Skin of body (tissue), 2 donors: ENCODE data around the gene LEMD3. TPM values are rescaled to one million over a fixed set of nuclear protein-coding genes. Genes with fewer than 3 reads are reported as not detected.

Experiments
- DNase-seq: peaks from one replicate; lab custom pipeline; 2025; lab: John Stamatoyannopoulos, UW
- total RNA-seq: library from RNA; depleted of rRNA; stranded (reverse); fragments of >200 nt; gene quantifications from one replicate; pipeline ENCODE4 v1.2.3, GENCODE V29; 2014

LEMD3 gene
- total RNA-seq, result 37.9 TPM

DNA sequence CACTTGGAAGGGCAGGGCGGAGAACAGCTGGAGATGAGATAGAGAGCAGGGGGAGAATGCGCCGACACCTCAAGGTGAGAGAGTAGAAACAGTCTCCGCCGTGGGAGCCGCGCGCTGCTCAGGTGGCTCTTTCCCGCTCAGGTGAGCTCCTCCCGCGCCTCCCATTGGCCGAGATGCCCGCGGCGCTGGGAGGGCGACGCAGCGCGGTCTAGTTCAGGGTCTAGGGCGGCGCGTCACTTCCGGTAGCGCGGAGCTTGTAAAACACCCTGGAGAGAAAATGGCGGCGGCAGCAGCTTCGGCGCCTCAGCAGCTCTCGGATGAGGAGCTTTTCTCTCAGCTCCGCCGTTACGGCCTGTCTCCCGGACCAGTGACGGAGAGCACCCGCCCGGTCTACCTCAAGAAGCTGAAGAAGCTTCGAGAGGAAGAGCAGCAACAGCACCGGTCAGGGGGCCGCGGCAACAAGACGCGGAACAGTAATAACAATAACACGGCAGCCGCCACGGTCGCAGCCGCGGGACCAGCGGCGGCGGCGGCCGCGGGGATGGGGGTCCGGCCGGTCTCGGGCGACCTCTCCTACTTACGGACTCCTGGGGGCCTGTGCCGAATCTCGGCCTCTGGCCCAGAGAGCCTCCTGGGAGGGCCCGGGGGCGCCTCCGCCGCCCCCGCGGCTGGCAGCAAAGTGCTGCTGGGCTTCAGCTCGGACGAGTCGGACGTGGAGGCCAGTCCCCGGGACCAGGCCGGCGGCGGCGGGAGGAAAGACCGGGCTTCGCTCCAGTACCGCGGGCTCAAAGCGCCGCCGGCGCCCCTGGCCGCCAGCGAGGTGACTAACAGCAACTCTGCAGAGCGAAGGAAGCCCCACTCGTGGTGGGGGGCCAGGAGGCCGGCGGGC lies at the start of gene LEMD3:
Gene LEMD3 (plus strand): TSS at position 264 of the 889 bp plus-strand sequence. CDS start 14 bp downstream, at position 278.
- DNase-seq, result peak; percentile 86

DNA sequence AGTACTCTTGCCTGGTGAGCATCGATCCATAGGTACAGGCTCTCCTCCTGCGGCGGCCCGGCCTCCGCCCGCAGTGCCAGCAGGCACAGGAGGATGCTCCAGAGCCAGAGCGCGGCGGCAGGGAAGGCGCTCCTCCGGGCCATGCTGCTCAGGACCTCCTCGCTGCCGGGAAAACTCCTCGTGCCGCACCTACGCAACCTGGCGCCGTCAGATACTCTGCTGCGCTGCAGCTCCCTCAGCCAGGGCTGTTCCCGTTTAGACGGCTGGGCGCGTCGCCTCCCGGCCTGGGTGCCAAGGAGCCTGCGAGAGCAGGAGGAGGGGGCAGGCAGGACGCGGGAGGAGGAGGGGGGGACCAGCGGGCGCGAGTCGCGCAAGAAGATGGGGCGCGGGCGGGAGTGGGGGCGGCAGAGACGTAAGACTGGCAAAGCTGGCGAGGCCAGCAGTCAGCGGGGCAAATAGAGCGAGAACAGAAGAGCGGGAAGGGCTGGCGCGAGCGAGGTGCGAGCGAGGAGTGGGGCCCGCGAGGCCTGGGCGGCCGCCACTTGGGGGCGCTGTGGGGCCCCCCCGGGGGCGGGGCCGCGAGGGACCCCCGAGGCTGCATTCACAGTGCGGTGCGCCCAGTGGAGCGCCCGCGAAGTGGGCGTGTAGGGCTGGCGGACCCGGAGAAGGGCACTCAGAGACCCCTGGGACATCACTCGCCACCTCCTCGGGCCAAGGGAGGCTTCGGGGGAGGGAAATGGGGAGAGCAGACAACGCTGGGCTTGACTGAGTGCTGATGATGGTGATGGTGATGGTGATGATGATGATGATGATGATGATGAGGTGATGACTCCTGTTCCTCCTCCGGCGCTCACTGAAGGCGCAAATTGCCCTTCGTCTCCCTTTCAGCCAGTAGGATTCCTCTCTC lies 48.1 kb upstream of the LEMD3 start, which contains the start of gene WIF1:
Gene WIF1 (minus strand): TSS at position 257 of the 907 bp plus-strand sequence. CDS start 114 bp downstream, at position 143.
- DNase-seq, result no peak

DNA sequence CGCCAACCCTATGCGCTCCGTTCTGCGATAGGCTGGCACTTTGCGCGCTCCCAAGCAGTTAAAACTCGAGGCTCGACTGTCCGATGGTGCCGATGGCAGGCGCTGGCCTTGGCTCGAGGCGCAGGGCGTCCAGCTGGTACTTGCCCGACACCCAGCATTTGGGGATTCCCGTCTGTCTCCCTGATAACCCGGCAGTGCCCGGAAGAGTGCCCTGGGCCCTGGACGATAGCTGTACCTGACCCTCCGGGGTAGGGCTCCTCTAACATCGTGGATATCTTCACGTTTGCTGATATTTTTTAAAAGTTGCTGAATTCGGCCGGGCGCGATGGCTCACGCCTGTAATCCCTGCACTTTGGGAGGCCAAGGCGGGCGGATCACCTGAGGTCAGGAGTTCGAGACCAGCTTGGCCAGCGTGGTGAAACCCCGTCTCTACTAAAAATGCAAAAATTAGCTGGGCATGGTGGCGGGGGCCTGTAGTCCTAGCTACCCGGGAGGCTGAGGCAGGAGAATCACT lies 47.4 kb upstream of the LEMD3 start:
- DNase-seq, result no peak

DNA sequence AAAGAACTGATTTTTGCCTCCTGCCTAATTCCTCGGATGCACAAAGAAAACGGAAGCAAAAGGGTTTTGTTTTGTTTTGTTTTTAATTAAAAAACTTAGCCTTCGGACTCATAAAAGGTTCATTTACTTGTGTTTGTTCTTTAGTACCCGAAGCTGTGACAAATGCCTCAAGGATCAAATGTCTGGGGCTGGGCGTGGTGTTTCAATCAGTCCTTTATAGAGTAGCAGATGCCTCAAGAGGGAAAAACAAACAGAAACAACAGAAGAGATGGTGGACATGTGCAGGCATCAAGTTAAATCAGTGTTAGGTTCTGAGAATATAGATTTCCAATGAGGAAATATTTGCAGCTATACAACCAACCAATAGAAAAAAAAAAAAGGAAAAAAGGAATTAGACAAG lies 46.7 kb upstream of the LEMD3 start:
- DNase-seq, result no peak

DNA sequence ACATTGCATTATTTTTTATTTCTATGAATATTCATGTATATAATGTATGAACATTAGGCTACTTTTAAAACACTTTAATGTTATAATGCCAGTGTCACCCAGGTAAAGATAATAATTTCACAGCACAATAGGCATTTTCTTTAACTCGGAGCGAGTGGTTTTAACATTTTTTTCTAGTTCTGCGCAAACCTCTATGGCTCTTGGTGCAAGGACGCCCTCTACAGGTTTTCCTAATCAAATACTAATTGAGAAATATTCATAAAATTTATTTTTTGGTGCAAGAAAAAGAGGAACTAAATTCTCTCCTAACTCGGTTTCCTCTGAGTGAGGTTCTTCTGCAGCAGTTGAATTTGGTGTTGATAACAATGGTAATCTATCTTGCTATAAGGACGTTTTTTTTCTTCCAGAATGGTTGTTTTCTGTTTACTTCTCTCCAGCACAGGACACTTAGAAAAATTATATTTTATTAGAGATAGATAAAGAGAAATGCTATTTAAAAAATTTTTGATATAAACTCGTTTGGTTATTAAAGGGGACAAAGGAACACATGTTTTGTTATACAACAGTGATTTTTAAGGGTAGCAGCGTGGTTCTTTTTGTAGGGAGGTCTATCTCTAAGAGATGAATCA lies 45.8 kb upstream of the LEMD3 start:
- DNase-seq, result peak; percentile 39

DNA sequence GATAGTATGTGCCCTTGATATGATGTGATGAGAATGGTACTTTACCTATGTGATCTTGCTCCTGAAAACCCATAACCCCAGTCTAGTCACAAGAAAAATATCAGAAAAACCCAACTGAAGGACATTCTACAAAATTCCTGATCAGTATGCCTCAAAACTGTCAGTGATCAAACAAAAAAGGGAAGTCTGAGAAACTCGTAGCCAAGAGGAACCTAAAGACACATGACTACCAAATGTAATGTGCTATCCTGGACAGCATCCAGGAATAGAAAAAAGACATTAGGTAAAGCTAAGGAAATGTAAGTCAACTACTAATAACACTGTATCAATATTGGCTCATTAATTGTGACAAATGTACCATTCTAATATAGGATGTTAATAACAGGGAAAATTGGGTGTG lies 44.1 kb upstream of the LEMD3 start:
- DNase-seq, result no peak

DNA sequence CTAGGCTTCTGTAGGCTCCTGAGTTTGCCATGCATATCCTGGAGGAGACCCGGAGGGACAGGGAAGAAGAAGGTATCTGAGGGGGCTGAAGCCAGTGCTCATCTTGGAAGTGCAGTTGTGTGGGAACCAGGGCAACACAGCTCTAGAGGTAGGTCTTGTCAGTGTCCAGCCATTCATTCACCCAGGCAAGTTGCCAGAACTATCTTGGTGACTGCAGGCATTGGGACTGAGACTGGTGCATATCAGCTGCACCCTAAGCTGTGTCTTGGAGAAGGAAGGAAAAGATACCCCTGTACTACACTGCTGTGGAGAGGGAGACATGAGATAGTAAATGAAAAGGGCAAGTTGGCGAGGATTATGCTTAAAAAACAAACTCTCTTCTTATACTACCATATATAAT lies 43.4 kb upstream of the LEMD3 start:
- DNase-seq, result no peak

DNA sequence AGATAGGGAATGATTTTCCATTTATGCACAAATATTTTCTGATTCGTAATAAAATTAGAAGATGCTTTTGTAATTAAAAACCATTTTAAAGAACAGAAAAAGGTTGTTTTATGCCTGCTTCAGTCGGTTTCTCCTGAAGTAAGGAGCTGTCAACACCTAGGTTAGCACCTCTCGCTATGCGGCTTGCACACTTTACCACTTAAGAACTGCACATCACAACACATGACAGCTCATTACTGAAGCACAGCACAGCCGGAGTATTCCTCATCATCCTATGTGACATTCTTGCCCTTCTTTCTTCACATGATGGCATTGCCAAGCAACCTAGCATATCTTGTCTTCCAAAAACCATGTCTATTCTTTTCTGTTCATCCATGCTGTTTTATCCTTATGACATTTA lies 42.9 kb upstream of the LEMD3 start:
- DNase-seq, result no peak

DNA sequence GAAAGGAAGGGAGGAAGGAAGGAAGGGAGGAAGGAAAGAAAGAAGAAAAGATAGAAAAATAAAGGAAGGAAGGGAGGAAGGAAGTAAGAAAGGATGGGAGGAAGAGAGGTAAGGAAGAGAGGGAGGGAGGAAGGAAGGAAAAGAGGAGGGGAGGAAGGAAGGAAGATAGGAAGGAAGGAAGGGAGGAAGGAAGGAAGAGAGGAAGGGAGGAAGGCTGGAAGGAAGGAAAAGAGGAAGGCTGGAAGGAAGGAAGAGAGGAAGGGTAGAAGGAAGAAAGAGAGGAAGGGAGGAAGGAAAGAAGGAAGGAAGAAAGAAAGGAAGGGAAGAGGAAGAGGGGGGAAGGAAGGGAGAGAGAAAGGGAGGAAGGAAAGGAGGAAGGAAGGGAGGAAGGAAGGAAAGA lies 35.5 kb upstream of the LEMD3 start:
- DNase-seq, result no peak

DNA sequence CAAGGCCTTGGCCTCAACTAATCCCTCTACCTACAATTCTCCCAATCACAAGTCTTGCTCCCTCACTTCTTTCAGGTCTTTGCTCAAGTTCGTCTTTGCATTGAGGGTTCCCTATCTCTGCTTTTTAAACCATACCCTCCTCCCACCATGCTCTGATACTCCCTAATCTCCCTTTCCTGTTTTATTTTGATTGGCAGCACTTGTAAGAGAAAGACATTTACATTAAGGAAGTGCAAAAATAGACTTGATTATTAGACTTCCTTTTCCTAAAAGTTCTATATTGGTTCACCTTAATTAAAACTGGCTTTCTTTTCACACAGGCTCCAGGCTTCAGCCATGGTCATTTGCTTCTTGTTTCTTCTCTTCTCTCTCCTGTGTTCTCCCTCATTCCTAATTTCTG lies 30.0 kb upstream of the LEMD3 start:
- no peak for DNase-seq

DNA sequence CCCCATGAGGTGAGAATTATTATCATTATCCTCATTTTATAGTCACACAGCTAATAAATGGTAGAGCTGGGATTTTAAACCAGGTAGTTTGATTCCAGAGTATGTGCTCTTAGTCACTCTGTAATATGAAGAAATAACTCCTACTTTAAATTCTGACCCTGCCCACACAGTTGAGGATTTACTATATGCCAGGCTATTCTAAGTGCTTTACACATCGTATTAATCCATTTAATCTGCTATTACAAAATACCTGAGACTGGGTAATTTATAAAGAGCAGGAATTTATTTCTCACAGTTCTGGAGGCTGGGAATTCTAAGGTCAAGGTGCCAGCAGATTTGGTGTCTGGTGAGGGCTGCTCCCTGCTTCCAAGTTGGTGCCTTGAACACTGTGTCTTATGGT lies 28.6 kb upstream of the LEMD3 start:
- DNase-seq, result no peak

DNA sequence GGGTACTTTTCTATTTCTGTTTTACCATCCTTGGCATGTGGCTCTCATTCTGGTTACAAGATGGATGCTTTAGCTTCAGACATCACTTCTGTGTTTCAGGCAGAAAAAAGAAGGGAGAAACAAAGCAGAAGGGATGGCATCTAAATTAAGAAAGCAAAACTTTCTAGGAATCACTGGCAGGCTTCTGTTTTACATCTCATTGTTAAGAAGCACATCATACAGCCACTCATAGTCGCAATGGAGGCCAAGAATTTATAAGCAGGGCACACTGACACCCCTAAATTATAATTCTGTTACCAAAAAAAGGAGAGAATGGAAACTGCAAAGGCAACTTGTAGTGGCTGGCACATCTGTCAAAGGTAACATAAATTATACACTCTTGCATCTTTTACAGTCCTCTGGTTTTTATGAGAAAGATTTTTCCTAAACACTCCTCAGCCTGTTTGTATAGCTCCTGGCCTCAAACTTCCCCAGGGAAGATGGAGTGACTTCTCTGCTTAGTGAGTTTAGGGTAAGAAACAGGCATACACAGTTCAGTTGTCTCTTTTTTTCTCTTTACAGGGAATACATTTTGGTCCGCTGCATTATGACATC lies 22.0 kb upstream of the LEMD3 start:
- no peak for DNase-seq

DNA sequence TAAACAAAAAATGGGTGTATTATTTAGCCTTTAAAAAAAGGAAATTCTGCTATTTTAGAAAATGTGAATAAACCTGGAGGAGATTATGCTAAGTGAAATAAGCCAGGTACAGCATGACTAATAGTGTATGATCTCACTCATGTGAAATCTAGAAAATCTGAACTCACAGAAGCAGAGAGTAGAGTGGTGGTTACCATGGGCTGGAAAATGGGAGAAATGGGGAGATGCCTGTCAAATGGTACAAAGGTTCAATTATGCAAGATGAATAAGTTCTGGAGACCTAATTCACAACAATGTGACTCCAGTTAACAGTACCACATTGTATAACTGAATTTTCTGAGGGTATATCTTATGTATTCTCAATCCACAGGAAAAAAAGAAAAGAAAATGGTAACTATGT lies 17.4 kb upstream of the LEMD3 start:
- DNase-seq, result no peak

DNA sequence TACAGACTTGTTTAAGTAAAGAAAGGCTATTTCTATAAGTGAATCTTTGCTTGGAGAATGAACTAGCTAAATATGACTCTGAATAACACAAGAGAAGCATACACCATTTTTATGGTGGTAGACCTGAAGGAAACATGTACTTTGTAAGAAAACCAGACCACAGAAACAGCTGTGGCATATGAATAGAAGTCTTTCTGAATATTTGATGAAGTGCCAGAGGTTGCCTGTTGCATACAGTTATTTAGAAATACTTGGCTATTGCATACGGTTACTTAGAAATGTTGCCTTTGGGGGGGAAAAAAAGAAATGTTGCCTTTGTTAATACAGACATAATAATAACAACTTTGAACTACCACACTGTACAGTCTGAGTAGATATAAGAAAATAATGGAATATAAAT lies 16.8 kb upstream of the LEMD3 start:
- no peak for DNase-seq

DNA sequence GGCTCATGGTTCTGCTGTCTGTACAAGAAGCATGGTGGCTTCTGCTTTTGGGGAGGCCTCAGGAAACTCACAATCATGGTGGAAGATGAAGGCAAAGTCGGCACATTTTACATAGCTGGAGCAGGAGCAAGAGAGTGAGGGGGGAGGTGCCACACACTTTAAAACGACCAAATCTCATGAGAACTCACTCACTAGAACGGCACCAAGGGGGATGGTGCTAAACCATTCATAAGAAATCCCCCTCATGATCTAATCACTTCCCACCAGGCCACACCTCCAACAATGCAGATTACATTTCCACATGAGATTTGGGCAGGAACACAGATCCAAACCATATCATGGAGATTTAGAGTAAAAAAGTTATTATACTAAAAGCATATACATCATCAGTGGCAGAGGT lies 13.6 kb upstream of the LEMD3 start:
- no peak for DNase-seq

DNA sequence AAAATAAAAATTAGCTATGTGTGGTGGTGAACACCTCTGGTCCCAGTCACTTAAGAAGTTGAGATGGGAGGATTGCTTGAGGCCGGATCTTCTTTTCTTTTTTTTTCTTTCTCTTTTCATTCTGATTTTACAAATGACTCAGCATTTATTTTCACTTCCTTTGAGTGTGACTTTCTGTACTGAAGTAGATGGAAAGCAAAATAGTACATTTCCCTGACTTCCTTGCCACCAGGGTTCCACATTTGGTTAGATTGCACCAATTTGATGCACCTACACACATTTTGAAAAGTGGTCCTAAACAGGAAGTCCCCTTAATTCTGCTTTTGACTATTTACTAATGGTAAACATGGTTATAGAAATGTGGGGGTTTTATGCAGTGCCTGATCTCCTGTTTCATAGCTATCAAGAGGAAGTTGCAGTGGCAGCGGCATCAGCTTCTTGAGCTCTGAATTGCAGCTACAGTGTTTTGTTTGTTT lies 13.0 kb upstream of the LEMD3 start:
- DNase-seq, result no peak

DNA sequence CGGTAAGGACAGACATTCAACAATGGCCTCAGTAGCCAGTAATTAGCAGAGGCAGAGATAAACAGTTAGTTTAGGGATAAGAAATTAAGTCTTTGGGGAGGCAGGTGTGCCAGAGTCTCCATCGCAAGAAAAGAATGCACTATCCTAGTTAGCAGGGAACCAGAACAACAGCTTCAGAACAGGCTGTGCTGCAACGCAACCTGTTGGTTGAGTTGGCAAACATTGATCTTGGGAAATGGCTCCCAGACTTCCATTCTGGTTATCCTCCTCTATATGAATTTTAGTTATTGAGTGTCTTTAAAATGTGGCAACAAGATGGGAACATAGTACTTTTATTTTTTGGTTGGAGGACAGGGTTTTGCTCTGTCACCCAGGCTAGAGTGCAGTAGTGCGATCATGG lies 12.3 kb upstream of the LEMD3 start:
- no peak for DNase-seq

DNA sequence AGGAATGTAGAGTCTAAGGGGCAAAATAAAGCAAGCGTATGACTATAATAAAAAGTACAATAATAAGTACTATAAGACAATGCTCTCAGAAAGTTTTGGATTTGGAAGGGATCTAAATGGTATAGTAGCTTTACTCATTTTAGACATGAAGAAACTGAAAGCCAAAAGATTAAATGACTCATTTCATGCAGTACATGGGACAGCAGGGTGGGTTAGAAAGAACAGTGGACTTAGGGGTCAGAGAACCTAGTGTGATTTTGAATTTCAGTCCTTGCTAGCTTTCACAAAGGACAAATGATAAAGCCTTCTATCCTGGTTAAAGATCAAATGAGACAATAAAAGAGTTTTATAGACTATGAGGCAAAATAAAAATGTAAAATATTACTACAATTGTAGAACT lies 6.8 kb upstream of the LEMD3 start:
- DNase-seq, result no peak

DNA sequence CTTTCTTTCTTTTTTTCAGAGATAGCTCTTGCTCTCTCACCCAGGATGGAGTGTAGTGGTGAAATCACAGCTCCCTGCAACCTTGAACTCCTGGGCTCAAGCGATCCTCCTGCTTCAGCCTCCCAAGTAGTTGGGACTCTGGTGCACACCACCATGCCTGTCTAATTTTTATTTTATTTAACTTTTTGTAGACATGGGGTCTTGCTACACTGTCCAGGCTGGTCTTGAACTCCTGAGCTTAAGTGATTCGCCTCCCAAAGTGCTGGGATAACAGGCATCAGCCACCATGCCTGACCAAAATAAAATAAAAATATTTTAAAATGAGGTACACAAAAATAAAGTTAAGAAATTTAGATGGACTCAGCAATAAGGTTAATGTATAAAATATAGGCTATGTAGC lies 5.1 kb upstream of the LEMD3 start:
- no peak for DNase-seq

DNA sequence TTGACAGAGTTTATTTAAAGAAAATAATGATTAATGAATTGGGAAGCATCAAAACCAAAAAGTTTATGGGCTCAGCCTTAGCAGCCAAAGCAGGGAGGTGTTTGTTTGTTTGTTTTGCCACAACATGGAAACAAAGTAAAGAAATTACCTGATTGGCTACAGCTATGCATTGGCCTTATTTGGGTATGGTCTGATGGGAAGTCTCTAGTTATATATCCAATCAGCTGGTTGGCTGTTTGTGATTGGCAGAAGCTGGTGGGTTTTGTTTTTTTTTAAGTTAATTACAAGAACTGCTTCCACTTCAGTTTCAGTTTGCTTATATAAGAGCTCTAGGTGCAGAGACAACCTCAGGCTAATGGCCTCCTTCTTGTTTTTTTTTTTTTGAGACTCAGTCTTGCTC lies 4.6 kb upstream of the LEMD3 start:
- no peak for DNase-seq

DNA sequence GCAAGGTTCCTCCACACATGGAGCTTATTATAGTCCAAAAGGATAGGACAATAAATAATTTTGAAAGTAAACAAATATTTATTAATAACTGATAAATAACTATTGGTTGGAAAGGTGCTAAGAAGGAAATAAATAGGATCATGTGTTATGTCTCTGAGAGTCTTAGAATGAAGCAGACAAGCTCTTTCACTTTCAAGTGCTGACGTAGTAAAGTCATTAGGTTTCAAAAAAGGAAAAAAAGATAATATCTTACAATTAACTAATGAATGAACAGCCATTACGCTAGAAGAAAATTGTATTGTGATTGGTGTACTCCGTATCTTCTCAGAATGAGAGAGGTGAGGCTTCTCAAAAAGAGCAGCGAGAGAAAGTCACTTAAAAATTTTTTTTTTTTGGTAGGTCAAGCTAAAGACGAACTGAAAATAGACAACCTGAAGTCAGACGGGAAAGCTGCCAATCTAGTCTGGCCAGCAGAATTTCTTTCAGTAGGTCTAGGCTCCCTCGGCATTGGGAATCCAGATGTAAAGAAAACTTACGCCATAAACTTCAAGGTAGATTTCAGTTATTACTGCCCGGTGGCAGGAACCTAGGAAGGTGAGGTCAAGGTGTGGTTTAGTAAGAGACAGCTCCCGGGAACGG lies 583 bp upstream of the LEMD3 start:
- DNase-seq, result no peak
